ENCODE results near the gene NBL1.
"Not testable (repeated sequence)": the region's sequence is repeated elsewhere in the genome, so short reads cannot be mapped to it uniquely, and the experiment has no call there.

GRCh38 chr1:19636749-19637148 is 7.4 kb upstream of the NBL1 start:
- not testable (repeated sequence) for TF ChIP-seq ESRRG (CRISPR knock-in tag; IDR thresholded peaks at IDR 0.05); CREB5 (CRISPR knock-in tag; IDR thresholded peaks at IDR 0.05; ENCODE audit: low read depth); PATZ1 (CRISPR knock-in tag; IDR thresholded peaks at IDR 0.05; ENCODE audit: borderline replicate concordance); ARNTL (CRISPR knock-in tag; IDR thresholded peaks at IDR 0.05; ENCODE audit: borderline replicate concordance, low read depth); ZFP30 (CRISPR knock-in tag; IDR thresholded peaks at IDR 0.05); ZNF70 (CRISPR knock-in tag; IDR thresholded peaks at IDR 0.05); TOX (CRISPR knock-in tag; IDR thresholded peaks at IDR 0.05; ENCODE audit: borderline replicate concordance); PPARA (CRISPR knock-in tag; IDR thresholded peaks at IDR 0.05; ENCODE audit: borderline replicate concordance); RARB (CRISPR knock-in tag; IDR thresholded peaks at IDR 0.05); POU6F1 (CRISPR knock-in tag; IDR thresholded peaks at IDR 0.05; ENCODE audit: borderline replicate concordance, low read depth); ZNF8 (CRISPR knock-in tag; IDR thresholded peaks at IDR 0.05); TCF4 (CRISPR knock-in tag; IDR thresholded peaks at IDR 0.05; ENCODE audit: borderline replicate concordance); ZFP3 (CRISPR knock-in tag; IDR thresholded peaks at IDR 0.05)
- TF ChIP-seq, protein P1, sequence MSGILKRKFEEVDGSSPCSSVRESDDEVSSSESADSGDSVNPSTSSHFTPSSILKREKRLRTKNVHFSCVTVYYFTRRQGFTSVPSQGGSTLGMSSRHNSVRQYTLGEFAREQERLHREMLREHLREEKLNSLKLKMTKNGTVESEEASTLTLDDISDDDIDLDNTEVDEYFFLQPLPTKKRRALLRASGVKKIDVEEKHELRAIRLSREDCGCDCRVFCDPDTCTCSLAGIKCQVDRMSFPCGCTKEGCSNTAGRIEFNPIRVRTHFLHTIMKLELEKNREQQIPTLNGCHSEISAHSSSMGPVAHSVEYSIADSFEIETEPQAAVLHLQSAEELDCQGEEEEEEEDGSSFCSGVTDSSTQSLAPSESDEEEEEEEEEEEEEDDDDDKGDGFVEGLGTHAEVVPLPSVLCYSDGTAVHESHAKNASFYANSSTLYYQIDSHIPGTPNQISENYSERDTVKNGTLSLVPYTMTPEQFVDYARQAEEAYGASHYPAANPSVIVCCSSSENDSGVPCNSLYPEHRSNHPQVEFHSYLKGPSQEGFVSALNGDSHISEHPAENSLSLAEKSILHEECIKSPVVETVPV (CRISPR knock-in tag; IDR thresholded peaks at IDR 0.05): not testable (repeated sequence)

All from SK-N-SH treated with all-trans-retinoic acid at 6 μM for 48 hours (cell line).